ENCODE measurements around the gene SCP2D1. TPM values are rescaled to one million over a fixed set of nuclear protein-coding genes. Genes with fewer than 3 reads are reported as not detected.

The SCP2D1 gene
- total and polyA plus RNA-seq, 2 experiments from 2014 or later = not detected

- TF ChIP-seq NANOG (IDR thresholded peaks at IDR 0.05; ENCODE audit: borderline replicate concordance) = no peak
- no peak for TF ChIP-seq EZH2phosphoT487 (IDR thresholded peaks at IDR 0.05; ENCODE audit: unreplicated experiment)
- TF ChIP-seq, protein P1, sequence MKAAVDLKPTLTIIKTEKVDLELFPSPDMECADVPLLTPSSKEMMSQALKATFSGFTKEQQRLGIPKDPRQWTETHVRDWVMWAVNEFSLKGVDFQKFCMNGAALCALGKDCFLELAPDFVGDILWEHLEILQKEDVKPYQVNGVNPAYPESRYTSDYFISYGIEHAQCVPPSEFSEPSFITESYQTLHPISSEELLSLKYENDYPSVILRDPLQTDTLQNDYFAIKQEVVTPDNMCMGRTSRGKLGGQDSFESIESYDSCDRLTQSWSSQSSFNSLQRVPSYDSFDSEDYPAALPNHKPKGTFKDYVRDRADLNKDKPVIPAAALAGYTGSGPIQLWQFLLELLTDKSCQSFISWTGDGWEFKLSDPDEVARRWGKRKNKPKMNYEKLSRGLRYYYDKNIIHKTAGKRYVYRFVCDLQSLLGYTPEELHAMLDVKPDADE (IDR thresholded peaks at IDR 0.05) = no peak
- TF ChIP-seq ZNF114 (CRISPR knock-in tag; IDR thresholded peaks at IDR 0.05) = no peak
- TF ChIP-seq REST (IDR thresholded peaks at IDR 0.05; ENCODE audit: unreplicated experiment) = no peak
- TF ChIP-seq CREB1 (CRISPR knock-in tag; IDR thresholded peaks at IDR 0.05; ENCODE audit: low read depth) = no peak
- no peak for TF ChIP-seq JUNB (IDR thresholded peaks at IDR 0.05; ENCODE audit: unreplicated experiment)
- no peak for TF ChIP-seq CTCF (conservative IDR thresholded peaks at IDR 0.05; ENCODE audit: low read depth in 2 of 2)
- TF ChIP-seq EZH2 (IDR thresholded peaks at IDR 0.05; ENCODE audit: low read depth, unreplicated experiment) = no peak
- TF ChIP-seq STAT1 (IDR thresholded peaks at IDR 0.05; ENCODE audit: unreplicated experiment) = no peak
- TF ChIP-seq ZNF331 (CRISPR knock-in tag; IDR thresholded peaks at IDR 0.05; ENCODE audit: low read depth) = no peak
- TF ChIP-seq, protein P2, sequence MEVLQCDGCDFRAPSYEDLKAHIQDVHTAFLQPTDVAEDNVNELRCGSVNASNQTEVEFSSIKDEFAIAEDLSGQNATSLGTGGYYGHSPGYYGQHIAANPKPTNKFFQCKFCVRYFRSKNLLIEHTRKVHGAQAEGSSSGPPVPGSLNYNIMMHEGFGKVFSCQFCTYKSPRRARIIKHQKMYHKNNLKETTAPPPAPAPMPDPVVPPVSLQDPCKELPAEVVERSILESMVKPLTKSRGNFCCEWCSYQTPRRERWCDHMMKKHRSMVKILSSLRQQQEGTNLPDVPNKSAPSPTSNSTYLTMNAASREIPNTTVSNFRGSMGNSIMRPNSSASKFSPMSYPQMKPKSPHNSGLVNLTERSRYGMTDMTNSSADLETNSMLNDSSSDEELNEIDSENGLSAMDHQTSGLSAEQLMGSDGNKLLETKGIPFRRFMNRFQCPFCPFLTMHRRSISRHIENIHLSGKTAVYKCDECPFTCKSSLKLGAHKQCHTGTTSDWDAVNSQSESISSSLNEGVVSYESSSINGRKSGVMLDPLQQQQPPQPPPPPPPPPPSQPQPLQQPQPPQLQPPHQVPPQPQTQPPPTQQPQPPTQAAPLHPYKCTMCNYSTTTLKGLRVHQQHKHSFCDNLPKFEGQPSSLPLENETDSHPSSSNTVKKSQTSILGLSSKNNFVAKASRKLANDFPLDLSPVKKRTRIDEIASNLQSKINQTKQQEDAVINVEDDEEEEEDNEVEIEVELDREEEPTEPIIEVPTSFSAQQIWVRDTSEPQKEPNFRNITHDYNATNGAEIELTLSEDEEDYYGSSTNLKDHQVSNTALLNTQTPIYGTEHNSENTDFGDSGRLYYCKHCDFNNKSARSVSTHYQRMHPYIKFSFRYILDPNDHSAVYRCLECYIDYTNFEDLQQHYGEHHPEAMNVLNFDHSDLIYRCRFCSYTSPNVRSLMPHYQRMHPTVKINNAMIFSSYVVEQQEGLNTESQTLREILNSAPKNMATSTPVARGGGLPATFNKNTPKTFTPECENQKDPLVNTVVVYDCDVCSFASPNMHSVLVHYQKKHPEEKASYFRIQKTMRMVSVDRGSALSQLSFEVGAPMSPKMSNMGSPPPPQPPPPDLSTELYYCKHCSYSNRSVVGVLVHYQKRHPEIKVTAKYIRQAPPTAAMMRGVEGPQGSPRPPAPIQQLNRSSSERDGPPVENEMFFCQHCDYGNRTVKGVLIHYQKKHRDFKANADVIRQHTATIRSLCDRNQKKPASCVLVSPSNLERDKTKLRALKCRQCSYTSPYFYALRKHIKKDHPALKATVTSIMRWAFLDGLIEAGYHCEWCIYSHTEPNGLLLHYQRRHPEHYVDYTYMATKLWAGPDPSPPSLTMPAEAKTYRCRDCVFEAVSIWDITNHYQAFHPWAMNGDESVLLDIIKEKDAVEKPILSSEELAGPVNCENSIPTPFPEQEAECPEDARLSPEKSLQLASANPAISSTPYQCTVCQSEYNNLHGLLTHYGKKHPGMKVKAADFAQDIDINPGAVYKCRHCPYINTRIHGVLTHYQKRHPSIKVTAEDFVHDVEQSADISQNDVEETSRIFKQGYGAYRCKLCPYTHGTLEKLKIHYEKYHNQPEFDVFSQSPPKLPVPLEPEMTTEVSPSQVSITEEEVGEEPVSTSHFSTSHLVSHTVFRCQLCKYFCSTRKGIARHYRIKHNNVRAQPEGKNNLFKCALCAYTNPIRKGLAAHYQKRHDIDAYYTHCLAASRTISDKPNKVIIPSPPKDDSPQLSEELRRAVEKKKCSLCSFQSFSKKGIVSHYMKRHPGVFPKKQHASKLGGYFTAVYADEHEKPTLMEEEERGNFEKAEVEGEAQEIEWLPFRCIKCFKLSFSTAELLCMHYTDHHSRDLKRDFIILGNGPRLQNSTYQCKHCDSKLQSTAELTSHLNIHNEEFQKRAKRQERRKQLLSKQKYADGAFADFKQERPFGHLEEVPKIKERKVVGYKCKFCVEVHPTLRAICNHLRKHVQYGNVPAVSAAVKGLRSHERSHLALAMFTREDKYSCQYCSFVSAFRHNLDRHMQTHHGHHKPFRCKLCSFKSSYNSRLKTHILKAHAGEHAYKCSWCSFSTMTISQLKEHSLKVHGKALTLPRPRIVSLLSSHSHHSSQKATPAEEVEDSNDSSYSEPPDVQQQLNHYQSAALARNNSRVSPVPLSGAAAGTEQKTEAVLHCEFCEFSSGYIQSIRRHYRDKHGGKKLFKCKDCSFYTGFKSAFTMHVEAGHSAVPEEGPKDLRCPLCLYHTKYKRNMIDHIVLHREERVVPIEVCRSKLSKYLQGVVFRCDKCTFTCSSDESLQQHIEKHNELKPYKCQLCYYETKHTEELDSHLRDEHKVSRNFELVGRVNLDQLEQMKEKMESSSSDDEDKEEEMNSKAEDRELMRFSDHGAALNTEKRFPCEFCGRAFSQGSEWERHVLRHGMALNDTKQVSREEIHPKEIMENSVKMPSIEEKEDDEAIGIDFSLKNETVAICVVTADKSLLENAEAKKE (CRISPR knock-in tag; IDR thresholded peaks at IDR 0.05) = no peak
- no peak for TF ChIP-seq POLR2AphosphoS5 (IDR thresholded peaks at IDR 0.05; ENCODE audit: low read depth)
- H3K27me3 Mint-ChIP-seq (ENCODE audit: insufficient read depth, low read depth, poor library complexity) = no peaks in the 10 kb centered on the region
These were observed 1.7 kb upstream of the SCP2D1 start for GRCh38 chr20:18811904-18812303.

More at GRCh38 chr20:18811904-18812303, 1.7 kb upstream of the SCP2D1 start:
- no peak overlapping the region for H2AFZ ChIP-seq
- H3K4me3 ChIP-seq = no peak overlapping the region
- H3K4me1 ChIP-seq (ENCODE audit: insufficient read depth) = no peaks in the 10 kb centered on the region
- Mint-ChIP-seq H3K4me3 (no peak overlapping the region), H3K9me3 (no peaks in the 10 kb centered on the region), H3K27ac (no peak overlapping the region), H3K4me1 (no peaks in the 10 kb centered on the region), H3K36me3 (ENCODE audit: low read depth) (no peaks in the 10 kb centered on the region)
- no peaks in the 10 kb centered on the region for H3K36me3 ChIP-seq (ENCODE audit: insufficient read depth)
- no peaks in the 10 kb centered on the region for H3K79me2 ChIP-seq (replicated peaks; ENCODE audit: insufficient read depth)
- no peaks in the 10 kb centered on the region for H4K20me1 ChIP-seq (replicated peaks; ENCODE audit: insufficient read depth)
- H3K27me3 ChIP-seq (ENCODE audit: insufficient read depth) = no peaks in the 10 kb centered on the region
- no peak overlapping the region for H3K27ac ChIP-seq (ENCODE audit: low read depth)
- H3K4me2 ChIP-seq = no peak overlapping the region
- no peak for ATAC-seq
- peaks cover 6% of the 10 kb centered on the region; the same call in 1 of the 2 replicates for H3K9me2 ChIP-seq (ENCODE audit: insufficient read depth)
- DNase-seq (ENCODE audit: low spot score) = no peak
- H3F3A ChIP-seq (replicated peaks; ENCODE audit: low read depth) = no peaks in the 10 kb centered on the region

Data from GM23338 (cell line).